Middle frontal gyrus (tissue), 1 donor: Measurements from ENCODE around the gene AGAP3.

Source experiments
- DNase-seq: peaks from one replicate; pipeline ENCODE4 v3.0.0-alpha.2; 2015; ENCODE audit warnings: low spot score; ENCODE audit errors: extremely low spot score

Gene AGAP3

DNA sequence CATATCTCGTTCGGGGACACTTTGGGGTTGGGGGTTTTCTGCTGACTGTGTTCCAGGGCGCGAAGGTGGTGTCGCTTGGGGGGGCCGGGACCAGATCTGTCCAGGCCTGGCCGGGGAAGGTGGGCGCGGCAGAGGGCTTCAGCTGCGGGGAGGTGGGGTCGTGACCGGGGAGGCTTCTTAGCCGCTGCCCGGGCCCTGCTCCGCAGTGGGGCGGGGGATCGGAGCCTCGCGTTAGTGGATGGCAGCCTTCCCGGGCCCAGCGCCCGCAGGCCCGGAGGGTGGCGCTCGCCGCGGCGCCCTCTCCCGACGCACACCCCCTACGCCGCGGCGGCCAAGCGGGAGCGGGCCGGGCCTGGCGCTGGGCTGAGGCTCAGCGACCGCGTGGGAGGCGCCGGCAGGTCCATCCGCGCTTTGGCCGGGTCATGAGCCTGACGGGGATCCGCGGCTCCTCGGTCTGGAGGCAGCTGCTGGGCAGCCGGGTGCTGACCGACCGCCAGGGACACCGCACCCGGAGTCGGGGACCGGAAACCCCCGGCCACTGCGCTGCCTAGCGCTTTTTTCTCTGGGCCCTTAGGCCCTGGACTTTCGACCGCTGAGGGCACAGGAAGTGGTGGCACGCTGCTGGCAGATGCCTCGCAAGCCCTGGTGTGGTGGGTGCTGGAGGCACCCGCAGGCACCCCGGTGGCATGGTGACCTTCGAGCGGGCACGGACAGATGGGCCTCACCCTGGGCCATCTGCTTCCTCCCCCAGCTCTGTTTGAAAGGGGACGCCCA is 1.2 kb downstream of the AGAP3 start:
- DNase-seq = no peak

DNA sequence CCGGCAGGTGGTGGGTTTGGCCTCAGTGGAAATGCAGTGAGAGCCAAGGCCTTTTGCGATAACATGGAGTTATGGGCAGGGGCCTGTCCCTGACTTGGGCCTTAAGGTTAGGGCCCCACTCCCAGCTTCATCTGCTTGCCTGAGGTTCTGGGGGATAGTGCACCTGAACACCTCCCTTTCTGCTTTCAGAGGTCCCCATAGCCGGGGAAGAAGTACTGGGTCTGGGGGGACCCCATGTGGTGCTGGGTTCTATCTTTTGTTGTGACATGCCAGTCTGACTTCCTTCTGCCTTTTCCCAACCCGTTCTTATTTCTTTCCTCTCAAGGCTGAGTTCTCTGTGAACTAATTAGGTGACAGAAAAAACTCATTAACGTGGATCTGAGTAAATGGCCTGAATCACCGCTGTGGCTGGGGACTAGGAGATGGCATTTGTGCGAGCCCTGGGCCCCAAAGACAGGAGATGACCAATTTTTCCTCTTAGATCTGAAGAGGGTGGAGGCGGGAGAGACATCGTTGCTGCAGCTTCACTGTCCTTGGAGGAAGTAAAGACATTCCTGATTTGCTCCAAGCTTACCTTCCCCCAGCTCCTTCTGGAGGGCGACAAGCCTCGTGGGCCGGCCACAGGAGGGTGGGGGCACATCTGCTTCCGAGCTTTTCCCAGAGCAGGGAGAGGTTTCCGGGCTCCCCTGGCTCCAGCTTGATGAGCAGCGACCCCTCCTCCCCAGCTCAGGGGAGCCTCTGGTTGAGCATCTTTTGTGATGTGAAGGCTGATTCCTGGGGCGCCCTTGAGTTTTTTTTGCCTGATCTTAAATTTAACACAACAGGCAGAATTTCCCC is 2.0 kb downstream of the AGAP3 start:
- no peak for DNase-seq

DNA sequence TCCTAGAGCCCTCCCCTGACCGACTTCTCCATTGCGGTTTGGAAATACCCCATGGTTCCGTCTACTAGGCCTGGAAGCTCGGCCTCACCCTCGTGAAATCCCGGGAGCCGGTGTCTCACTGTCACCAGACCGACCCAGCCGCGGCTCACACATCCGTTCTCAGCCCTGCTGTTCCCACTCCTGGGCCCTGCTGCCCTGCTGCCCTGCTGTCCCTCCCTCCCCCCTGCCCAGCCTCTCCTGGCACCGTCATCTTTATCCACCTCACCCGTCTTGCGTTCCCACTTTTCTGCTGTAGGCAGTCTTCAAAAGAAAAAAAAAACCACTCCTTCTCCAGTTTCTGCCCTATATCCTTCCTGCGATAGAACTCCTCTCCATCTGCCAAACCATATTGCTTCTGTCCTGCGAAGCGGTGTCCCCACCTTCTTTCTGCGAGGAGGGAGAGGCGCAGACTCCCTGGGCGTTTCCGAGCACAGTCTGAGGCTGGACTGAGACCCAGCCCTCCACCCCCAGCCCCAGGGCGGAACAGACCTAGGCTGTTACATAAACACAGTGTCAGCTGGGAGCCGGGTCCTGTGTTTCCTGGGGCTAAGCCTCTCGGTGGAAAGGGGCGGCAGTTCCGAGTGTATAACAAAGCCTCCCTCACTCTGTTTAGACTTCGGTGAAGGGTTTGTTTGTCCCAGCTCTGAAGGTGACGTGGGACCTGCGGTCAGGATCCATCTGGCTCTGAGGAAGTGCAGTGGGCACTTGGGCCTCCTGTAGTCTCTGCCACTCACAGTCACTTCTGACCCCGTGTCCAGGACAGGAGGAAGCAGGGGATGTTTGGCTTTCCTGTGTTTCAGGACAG is 2.8 kb downstream of the AGAP3 start:
- DNase-seq = no peak

DNA sequence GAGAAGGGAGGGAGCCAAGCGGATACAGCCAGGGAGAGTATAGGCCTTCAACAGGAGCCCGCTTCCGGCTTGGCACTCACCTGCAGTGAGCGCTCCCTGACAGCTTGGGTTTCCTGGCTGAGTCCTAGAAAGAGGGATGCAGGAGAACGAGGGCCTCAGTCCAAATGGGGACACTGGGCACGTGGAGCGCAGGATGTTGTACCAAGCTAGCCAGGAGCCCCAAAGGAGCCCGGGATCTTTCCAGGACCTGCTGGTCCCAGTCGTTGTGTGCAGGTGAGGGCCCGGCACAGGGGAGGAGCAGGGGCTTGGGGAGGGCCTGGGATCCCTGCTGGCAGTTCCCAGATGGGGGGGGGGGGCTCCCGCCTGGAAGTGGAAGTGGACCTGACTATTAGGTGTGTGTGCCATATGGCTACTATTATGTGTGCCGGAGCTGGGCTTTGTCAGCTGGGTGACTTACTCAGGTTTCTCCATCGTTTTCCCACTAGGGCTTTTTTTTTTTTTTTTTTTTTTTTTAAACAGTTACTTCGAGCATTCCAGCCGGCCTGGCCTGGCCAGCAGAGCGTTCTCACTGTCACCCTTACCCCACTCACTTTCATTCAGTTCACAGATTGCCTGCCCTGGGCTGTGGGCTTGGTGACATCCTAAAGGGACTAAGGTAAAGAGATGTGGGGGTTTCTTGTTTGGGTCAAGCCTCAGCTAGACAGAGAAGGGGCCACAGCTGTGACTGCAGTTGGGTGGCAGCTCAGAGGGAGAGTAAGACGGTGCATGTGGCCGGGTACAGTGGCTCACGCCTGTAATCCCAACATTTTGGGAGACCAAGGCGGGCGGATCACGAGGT is 3.8 kb downstream of the AGAP3 start:
- DNase-seq = no peak

DNA sequence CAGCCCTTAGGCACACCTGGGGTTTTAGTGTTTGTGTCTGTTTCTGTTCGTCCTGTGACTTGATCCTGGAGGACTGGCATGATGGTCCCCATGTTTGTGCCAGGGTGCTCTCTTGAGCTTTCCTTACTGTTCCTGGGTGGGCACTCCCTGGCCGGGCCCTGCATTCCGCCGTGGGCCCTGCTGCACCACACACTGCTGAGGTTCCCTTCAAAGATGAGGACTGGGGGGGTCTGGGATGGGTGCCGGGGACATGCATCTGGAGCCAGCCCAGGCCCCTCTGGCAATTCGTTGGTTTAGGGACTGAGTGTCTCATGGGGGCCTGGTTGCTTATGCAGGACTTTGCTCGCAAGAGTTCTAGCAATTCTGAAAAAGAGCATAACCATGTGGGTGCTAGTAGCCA is 4.7 kb downstream of the AGAP3 start:
- DNase-seq = no peak

DNA sequence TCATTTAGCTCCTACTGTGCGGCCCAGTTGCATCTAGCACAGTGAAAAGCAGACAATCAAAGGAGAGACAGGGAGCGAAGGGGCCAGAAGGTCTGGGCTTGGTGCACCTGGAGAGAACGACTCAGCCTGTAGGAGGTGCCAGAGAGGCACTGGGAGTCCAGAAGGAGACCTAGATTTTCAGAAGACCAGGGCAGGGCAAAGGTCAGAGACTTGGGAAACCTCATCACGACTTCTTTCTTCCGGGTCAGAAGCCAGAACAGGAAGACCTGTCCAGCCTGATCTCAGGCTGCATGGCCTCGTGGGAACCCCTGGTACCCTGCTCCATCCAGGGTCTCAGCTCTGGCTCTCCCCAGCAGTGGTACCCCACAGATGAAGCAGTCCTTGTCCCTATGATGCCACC is 5.2 kb downstream of the AGAP3 start:
- DNase-seq = no peak

DNA sequence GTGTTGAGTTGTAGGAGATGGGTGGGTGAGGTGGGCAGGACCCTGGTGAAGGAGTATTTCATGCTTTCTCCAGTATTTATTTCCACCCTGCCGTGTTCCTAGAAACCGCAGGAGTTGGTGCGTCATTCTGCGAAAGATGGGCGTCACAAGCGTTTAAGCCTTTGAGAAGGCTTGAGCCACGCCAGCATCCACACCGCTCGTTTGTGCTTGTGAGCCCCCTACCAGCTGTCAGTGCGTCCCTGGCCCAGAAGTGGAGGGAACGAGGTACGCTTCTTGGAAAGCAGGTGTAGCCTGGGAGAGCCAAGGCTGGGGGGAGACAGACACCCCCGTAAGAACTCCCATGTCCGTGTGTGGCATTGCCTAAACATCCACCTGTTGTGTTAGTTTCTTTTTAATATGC is 5.7 kb downstream of the AGAP3 start:
- DNase-seq = no peak

DNA sequence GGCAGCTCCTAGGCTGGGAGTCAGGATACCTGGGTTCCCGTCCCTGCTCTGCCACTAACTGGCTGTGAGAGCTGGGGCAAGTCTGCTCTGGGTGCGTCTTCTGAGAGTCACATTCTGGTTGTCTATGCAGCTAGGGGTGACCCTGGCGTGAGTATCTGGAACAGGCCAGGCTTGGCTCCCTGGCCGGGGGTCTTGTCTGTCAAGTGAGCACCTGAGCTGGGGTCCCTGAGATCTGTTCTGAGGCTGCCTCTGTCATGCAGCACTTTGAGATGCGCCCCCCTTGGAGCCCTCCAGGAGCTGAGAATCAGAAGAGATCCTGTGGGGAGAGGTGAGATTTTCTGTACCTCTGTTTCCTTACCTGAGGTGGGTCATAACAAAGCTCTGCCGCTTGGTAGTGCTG is 7.5 kb downstream of the AGAP3 start:
- DNase-seq = no peak

DNA sequence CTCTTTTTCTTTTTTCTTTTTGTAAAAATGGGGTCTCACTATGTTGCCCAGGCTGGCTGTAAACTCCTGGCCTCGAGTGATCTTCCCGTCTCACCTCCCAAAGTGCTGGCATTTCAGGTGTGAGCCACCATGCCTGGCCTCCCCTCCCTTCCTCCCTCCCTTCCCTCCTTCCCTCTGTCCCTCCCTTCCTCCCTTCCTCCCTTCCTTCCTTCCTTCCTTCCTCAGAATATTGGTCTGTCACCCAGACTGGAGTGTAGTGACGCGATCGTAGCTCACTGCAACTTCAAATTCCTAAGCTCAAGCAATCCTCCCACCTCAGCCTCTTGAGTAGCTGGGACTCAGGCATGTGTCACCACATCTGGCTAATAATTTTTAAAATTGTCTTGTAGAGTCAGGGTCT is 8.4 kb downstream of the AGAP3 start:
- DNase-seq = no peak

DNA sequence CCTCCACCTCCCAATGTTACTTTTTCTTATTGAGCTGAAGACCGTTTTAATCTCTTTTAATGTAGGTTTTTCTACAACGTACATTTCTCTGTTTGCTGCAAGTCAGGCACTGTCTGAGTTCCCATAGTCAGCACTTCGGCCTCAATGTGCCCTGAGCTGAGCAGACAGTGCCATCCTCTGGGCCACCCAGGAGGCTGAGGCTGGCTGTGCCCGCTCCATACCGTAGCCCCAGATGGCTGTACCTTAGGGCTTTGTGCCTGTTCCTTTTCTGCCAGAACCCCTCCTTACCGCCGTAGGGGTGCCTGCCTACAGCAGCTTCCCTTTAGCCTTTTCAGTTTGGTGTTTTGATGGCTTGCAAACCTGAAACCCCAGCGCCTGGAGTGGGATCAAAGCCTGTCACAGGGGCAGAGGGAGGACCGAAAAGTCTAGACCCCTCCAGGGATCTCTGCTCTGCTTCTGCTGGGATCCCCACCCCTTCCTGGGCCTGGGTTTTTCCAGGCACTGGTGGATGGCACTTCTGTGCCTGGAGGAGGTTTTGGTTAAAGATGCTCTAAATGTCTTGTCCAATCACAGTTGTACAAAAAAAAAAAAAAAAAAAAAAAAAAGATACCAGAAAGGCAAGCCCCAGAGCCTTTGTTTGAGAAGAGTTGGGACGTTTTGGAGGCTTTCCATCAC is 9.0 kb downstream of the AGAP3 start:
- DNase-seq = no peak

DNA sequence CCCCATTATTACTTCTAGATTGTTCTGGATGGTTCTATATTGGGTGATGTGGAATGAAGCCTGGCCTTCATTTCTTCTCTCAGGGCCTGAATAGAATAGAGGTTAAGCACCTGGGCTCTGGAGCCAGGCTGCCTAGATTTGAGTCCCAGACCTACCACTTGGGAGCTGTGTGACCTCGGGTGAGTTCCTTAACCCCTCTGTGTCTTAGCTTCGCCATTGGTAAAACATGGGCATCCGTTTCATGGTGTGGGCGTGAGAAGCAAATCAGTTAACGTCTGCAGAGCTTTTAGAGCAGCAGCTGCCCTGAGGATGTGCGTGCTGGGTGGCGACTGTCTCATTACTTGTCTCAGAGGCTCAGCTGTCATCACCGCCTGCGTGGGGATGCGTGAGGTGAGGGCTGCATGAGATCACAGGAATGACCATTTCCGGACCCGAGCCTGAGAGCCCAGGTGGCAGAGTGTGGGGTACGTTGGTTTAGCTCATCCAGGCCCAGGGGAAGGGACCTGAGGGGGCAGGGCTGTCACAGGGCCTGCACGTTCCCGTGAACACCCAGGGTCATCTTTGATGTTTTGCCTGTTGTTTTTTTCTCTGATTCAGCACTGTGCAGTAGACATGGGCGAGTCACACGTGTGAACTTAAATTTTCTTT is 9.7 kb downstream of the AGAP3 start:
- DNase-seq = no peak

DNA sequence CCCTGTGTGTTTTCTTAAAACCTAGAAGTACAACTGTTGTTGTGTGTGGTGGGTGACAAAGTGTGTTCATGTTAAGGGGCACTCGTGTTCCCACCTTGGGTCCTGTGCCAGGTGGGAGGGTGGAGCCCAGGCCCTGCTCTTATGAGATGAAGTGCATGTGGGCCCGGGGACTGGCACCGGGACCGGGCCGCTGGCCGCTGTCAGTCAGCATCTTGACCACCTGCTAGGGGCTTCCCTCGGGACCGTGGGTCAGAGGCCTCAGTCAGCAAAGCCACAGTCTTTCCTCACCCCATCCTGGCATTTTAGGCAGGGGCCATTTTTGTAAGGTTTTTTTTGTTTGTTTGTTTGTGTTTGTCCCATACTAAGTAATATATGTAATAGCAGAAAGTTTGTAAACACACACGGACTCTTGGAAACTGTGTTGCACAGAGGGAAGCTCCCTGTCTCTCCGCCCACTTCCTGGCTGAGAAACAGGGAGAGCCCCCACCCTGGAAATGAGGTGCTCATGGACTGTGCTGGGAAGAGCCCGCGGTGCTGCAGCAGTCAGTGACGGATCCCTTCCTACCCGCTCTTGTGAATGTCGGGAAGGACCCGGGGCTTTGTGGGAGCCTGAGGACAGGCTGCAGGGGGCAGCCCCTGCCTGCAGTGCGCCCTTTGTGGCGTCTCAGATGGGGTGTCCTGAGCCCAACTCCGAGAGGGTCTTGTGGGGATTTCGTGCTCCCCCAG is 13.4 kb downstream of the AGAP3 start:
- DNase-seq = no peak

DNA sequence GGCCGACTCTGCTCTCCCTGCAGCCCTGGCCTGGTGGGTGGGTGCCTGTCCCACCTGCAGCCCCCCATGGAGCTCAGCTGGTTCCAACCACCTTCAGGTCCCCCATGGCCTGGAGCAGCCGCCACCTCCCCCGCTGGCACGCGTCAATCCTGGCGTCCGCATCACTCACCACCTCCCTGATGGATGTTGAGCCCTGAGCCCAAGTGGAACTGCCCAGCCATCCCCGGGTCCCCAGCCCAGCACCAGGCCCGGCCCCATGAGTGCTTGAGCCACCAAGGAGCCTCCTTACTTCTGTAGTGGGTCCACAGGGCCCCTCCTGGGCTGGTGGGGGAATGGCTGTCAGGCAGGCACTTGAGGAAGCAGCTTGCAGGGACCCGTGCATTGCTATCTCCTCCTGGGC is 14.6 kb downstream of the AGAP3 start:
- no peak for DNase-seq

DNA sequence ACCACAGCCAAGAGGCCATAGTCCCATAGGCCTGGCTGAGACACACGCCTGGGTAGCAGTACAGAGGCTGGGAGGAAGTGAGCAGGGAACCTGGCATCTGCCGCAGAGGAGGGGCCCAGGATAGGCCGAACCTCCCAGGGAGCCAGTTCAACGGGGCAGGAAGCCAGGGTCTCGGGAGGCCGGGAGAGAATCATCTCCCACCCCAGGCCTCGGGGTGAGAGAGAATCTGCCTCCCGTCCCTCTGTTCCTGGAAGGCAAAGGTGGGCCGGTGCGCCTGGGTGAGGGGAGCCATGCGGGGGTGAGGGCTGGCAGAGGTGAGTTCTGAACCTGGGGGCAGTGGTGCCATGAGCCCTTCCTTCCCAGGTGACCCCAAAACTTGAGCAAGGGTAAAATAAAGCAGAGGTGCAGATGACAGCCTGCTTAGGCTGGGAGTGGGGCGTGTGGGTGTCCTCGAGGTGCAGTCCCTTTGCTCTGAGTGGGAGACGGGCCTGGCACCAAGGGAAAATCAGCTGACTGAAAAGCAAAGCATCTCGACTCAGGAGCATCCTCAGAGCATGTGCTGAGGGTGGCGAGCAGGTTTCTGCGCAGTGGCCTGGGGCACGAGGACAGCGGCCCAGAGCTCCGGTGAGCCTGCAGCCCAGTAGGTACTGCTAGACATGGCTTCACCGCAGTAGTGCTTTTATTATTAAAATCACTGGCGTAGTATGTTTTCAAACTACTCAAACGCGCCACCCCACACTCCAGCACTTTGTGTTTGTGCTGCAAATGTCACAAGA is 15.5 kb downstream of the AGAP3 start:
- no peak for DNase-seq

DNA sequence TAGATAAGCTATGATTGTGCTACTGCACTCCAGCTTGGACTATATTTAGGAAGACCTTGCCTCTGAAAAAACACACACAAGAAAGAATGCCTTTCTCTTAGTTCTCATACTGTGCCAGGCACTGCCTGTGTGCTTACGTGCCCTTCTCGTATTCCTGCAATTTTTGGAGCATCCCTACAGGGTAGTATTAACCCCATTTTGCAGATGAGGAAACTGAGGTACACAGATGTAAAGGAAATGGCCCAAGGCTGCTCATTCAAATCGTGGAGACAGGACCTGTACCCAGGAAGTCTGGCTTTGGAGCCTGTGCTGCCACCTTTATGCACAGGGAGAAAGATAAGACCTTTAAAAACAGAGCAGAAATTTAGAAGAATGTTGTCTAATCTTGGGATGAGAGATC is 16.7 kb downstream of the AGAP3 start:
- DNase-seq = no peak

DNA sequence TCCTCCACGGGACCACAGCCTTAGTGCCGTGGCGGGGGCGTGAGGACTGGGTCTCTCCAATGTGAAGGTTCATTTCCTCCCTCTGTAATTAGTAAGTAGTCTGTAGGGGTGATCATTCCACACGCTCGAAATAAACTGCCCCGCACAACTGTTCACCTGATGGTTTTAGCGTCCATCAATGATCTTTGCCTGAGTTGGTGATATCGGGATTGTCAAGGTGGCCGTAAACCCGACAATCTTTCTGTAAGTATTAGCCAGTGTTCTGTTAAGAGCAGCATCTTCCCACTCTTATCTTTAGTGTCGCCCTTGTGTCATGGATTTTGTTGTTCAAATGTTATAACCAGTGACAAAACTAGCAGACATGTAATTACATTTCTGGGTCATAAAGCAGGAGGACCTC is 17.7 kb downstream of the AGAP3 start:
- DNase-seq = no peak

DNA sequence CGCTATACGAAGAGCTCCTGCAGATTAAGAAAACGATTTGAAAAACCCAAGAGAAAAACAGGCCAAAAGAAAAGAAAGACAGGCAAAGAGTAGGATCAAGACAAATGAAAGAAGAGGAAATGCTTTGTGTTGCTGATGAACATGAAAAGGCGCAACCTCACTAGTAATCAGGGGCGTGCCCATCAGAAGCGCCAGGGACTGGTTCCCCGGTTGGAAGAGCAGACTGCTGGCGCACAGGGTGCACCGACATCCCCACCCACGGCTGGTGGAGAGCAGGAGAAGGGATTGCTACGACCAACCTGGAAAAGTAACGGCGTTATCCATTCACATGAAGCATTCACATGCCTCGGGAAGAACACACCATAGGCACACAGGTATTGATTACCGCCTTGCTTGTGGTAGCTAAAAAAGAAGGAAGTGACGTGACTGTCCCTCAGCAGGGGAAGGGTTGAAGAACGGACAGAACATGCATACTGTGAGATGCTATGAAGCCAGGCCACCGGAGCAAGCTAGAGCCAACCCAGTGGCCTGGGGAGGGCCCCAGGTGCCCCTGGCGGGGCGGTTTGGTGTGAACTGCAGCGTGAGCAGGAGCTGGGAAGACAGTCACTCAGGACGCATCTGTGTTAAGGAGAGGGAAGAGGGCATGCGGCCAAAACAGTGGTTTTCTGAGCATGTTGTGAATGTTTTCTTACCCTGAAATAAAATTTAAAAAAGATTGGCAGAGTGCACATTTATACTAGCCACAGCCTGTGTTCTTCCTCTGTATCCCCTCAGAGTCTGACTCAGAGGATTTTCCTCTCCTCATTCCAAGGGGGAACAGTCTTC is 18.3 kb downstream of the AGAP3 start:
- no peak for DNase-seq

DNA sequence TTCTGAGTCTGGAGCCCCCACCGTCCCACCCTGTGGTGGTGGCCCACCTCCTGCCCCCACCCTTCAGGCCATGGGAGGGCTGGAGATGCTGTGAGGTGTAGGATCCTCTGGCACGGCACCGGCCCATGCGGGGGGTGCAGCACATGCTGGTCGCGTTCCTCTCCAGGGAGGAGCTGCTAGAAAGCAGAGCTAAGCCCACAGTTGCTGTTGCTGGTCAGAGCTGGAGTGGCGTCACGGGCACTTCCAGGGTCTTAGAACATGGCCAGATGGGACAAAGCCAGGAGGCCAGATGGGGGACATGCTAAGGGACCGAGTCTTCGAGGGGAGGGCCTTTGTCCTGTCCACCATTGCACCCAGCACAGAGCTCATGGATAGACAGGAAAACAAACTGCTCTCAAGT is 21.6 kb downstream of the AGAP3 start:
- DNase-seq = no peak
